GM12878 (cell line): ENCODE results near the gene C3orf20. TPM values are rescaled to one million over a fixed set of nuclear protein-coding genes. Genes with fewer than 3 reads are reported as not detected.

ENCODE experiments used
- ATAC-seq: fragments of 200-7000 bp; cut with Tn5 transposase; 3 replicates; pipeline ENCODE4 v1.9.1; 2020; ENCODE audit warnings: mild to moderate bottlenecking, moderate library complexity
- BruUV-seq: library from RNA; stranded (reverse); fragments of 400-500 nt; replicated peaks from 2 replicates; lab custom pipeline; 2021; lab: Mats Ljungman, UMichigan
- CTCF ChIA-PET: fragments of 300-600 bp; sonication (Branson Sonifier 250); formaldehyde crosslinking; extraction: SDS; loops from one replicate; lab custom pipeline; 2021; ENCODE audit warnings: inconsistent platforms; lab: Yijun Ruan, JAX
- POLR2A ChIA-PET: fragments of 350-600 bp; formaldehyde crosslinking; extraction: SDS; loops from one replicate; lab custom pipeline; 2021; ENCODE audit warnings: inconsistent platforms; lab: Charles Lee
- RAD21 ChIA-PET: fragments of 300-600 bp; sonication (Branson Sonifier 250); formaldehyde crosslinking; loops from one replicate; lab custom pipeline; 2023; ENCODE audit warnings: antibody characterized with exemption; ENCODE audit not compliant: unreplicated experiment; lab: Charles Lee
- SMC1A ChIA-PET: fragments of 300-600 bp; sonication (Branson Sonifier 250); formaldehyde crosslinking; loops from one replicate; lab custom pipeline; 2023; ENCODE audit not compliant: unreplicated experiment, uncharacterized antibody; lab: Charles Lee
- DNase-seq: peaks from one replicate; pipeline ENCODE4 v3.0.0-alpha.2; 2011; ENCODE audit warnings: low read depth, low spot score
- FAIRE-seq: peaks from 3 replicates; lab custom pipeline; 2011; peaks lifted over from hg19 to GRCh38; lab: Jason Lieb, UNC
- H2AFZ ChIP-seq: 2 replicates; pipeline ENCODE4 v1.6.0; 2011; ENCODE audit warnings: low read depth, low read length, control low read depth; ENCODE audit not compliant: control insufficient read depth
- H3K27ac ChIP-seq: 2 replicates; pipeline ENCODE4 v1.5.1; 2011; ENCODE audit warnings: control low read depth; ENCODE audit not compliant: control insufficient read depth, insufficient read depth
- H3K27me3 ChIP-seq, 2 experiments: replicated peaks in 1 of 2; 2 replicates each; pipeline versions ENCODE4 v1.6.0 to v1.6.1; 2011; ENCODE audit warnings: low read length in 1 of 2; ENCODE audit not compliant: control insufficient read depth in 2 of 2, insufficient read depth in 2 of 2
- H3K36me3 ChIP-seq, 2 experiments: 2 replicates each; pipeline ENCODE4 v1.5.1; 2011; ENCODE audit warnings: low read length in 1 of 2; ENCODE audit not compliant: control insufficient read depth in 2 of 2, insufficient read depth in 2 of 2
- H3K4me1 ChIP-seq: 2 replicates; pipeline ENCODE4 v1.6.1; 2011; ENCODE audit warnings: mild to moderate bottlenecking, low read length, moderate library complexity, mixed read lengths; ENCODE audit not compliant: control insufficient read depth, insufficient read depth
- H3K4me2 ChIP-seq: 2 replicates; pipeline ENCODE4 v1.6.0; 2011; ENCODE audit warnings: control low read depth; ENCODE audit not compliant: control insufficient read depth, insufficient read depth
- H3K4me3 ChIP-seq: fragments of 200-600 bp; sonication (generic); 2 replicates; pipeline ENCODE4 v1.5.1; 2016
- H3K79me2 ChIP-seq: 2 replicates; pipeline ENCODE4 v1.6.0; 2011; ENCODE audit warnings: low read length; ENCODE audit not compliant: control insufficient read depth, insufficient read depth
- H3K9ac ChIP-seq: 2 replicates; pipeline ENCODE4 v1.8.0; 2011; ENCODE audit warnings: low read length, control low read depth, mixed read lengths; ENCODE audit not compliant: control insufficient read depth, insufficient read depth
- H3K9me3 ChIP-seq: replicated peaks from 3 replicates; pipeline ENCODE4 v1.5.1; 2011; ENCODE audit warnings: mild to moderate bottlenecking, low read length; ENCODE audit not compliant: control insufficient read depth, insufficient read depth
- H4K20me1 ChIP-seq: 2 replicates; pipeline ENCODE4 v1.6.0; 2011; ENCODE audit not compliant: control insufficient read depth, insufficient read depth
- BCLAF1 ChIP-seq: fragments of 450-650 bp; IDR thresholded peaks from 2 replicates; pipeline ENCODE4 v1.6.1; 2017; ENCODE audit warnings: antibody characterized with exemption, mild to moderate bottlenecking, moderate library complexity
- CBFB ChIP-seq: IDR thresholded peaks from 2 replicates; pipeline ENCODE4 v1.6.1; 2016; ENCODE audit warnings: antibody characterized with exemption, low read depth
- CHD1 ChIP-seq: IDR thresholded peaks from 2 replicates; pipeline ENCODE4 v1.6.1; 2012; ENCODE audit warnings: low read depth, low read length, improper control_type of control experiment
- CUX1 ChIP-seq: IDR thresholded peaks from 2 replicates; pipeline ENCODE4 v1.6.1; 2012; ENCODE audit warnings: improper control_type of control experiment, low read depth, low read length; ENCODE audit not compliant: insufficient replicate concordance
- NFXL1 ChIP-seq: fragments of 450-650 bp; IDR thresholded peaks from 2 replicates; pipeline ENCODE4 v1.6.1; 2017; ENCODE audit warnings: antibody characterized with exemption, mild to moderate bottlenecking, borderline replicate concordance
- NFYB ChIP-seq: IDR thresholded peaks from 2 replicates; pipeline ENCODE4 v1.6.1; 2011; ENCODE audit warnings: low read depth, mild to moderate bottlenecking, low read length, improper control_type of control experiment, moderate library complexity; ENCODE audit not compliant: insufficient read depth
- SPI1 ChIP-seq: IDR thresholded peaks from 2 replicates; pipeline ENCODE4 v1.6.1; 2011; ENCODE audit warnings: low read depth, mild to moderate bottlenecking, low read length, moderate library complexity, borderline replicate concordance; ENCODE audit not compliant: insufficient read depth
- TCF3 ChIP-seq: IDR thresholded peaks from 2 replicates; pipeline ENCODE4 v1.6.1; 2012; ENCODE audit warnings: low read depth, mild to moderate bottlenecking, low read length, borderline replicate concordance; ENCODE audit not compliant: insufficient read depth
- ZNF687 ChIP-seq: fragments of 450-650 bp; IDR thresholded peaks from 2 replicates; pipeline ENCODE4 v1.6.1; 2017; ENCODE audit warnings: mild to moderate bottlenecking, moderate library complexity
- WGBS: methylation state at CpG from one replicate; pipeline ENCODE4 v1.1.6; 2016; ENCODE audit warnings: low lambda C conversion rate; ENCODE audit not compliant: insufficient replicate concordance, insufficient coverage; ENCODE audit errors: missing lambda C conversion rate; 5-methylcytosine and 5-hydroxymethylcytosine counted together
- in situ Hi-C: fragments of 300-500 bp; cut with MboI; formaldehyde crosslinking; loops from 9 replicates; pipeline ENCODE4 v1.14.3; 2018; ENCODE audit warnings: mixed read lengths
- intact Hi-C: fragments of 100-400 bp; cut with micrococcal nuclease; formaldehyde crosslinking; loops from one replicate; pipeline ENCODE4 v1.14.2; 2022; ENCODE audit not compliant: unreplicated experiment
- polyA plus RNA-seq, 11 experiments: library from polyadenylated mRNA; depleted of rRNA in 4 of 11; unstranded in 6 of 11; stranded (reverse) in 5 of 11; fragments of >200 nt; fragmentation: Nextera tagmentation in 4 of 11; fragmentation: Illumina TruSeq in 1 of 11; extraction: Ambion mirVana in 4 of 11; extraction: Trizol in 1 of 11; gene quantifications; 1 replicate in 1 of 11; 2 replicates in 10 of 11; pipeline versions ENCODE4 v1.2.1 to v1.2.3, GENCODE V29; 2011 to 2016; ENCODE audit warnings: inconsistent platforms in 2 of 11, missing spikeins in 2 of 11, low read depth in 1 of 11
- total RNA-seq, 4 experiments: library from RNA; depleted of rRNA in 3 of 4; stranded (reverse); fragments of >200 nt in 3 of 4; fragmentation: Illumina TruSeq in 1 of 4; extraction: Trizol in 1 of 4; gene quantifications; 2 replicates each; pipeline versions ENCODE4 v1.2.1 to v1.2.3, GENCODE V29; 2013 to 2021

C3orf20 gene
- total and polyA plus RNA-seq, 10 of the 15 experiments (the other 5 are each of a cell fraction or from before 2014, with no cell fraction given): 0.05 to 2.9 (median 1.0) TPM

DNA sequence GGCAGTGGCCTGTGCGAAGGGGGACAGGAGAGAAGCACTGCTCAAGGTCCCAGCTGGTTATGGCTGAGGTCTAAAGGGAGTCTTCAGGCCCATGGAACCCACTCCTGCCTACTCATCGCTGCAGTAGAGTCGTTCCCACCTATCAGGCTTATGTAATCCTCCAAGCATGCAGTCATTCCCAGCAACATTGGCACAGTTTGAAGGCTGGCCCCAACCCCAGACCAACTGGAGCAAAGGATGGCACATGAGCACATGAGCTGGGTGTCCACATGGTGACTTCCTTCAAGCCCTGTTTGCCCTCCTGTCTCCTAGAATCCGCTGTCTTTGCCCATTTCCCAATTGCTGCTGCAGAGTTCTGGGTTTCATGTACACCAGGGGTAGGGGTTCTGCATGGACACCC lies 83.4 kb downstream of the C3orf20 start:
- no peaks in the 10 kb centered on the region for H3K27me3 ChIP-seq
- ChIA-PET POLR2A (no interaction called here), RAD21 (no interaction called here), SMC1A (interaction anchor here (1.2 kb wide), 1 partner anchor 22 kb away, joined by 4 read pairs; no protein-coding TSS in a partner anchor), CTCF (interaction anchor here (0.5 to 1.0 kb wide), 2 partner anchors 23 to 86 kb away, joined by 3 to 4 read pairs; no protein-coding TSS in a partner anchor)
- no peak overlapping the region for H3K27ac ChIP-seq
- BruUV-seq: no TSS peak
- no peaks in the 10 kb centered on the region for H3K36me3 ChIP-seq
- H3K9ac ChIP-seq: no peak overlapping the region
- no peaks in the 10 kb centered on the region for H4K20me1 ChIP-seq
- no peaks in the 10 kb centered on the region for H3K9me3 ChIP-seq
- H3K4me2 ChIP-seq: no peak overlapping the region
- ATAC-seq (no peak), DNase-seq (no peak), FAIRE-seq (no peak)
- WGBS: 39% methylated on average over 4 of the region's 4 CpGs
- no peaks in the 10 kb centered on the region for H3K4me1 ChIP-seq
- in situ Hi-C loops (no loop called here), intact Hi-C loops (no loop called here)
- H3K4me3 ChIP-seq: no peak overlapping the region
- H2AFZ ChIP-seq: no peak overlapping the region
- no peaks in the 10 kb centered on the region for H3K79me2 ChIP-seq
- no peak for TF ChIP-seq CBFB
- TF ChIP-seq BCLAF1: no peak
- no peak for TF ChIP-seq ZNF687
- TF ChIP-seq CHD1: no peak
- TF ChIP-seq CUX1: no peak
- no peak for TF ChIP-seq TCF3
- no peak for TF ChIP-seq NFYB
- no peak for TF ChIP-seq NFXL1
- TF ChIP-seq SPI1: no peak
